GM03348 (cell line): Measurements from ENCODE around the gene GTPBP10.

Experiments
- DNase-seq: peaks from one replicate; pipeline ENCODE4 v3.0.0; 2012; ENCODE audit warnings: low spot score

GTPBP10 gene

GRCh38 chr7:90351987-90352386 lies 5.5 kb downstream of the GTPBP10 start:
- DNase-seq: no peak

DNA sequence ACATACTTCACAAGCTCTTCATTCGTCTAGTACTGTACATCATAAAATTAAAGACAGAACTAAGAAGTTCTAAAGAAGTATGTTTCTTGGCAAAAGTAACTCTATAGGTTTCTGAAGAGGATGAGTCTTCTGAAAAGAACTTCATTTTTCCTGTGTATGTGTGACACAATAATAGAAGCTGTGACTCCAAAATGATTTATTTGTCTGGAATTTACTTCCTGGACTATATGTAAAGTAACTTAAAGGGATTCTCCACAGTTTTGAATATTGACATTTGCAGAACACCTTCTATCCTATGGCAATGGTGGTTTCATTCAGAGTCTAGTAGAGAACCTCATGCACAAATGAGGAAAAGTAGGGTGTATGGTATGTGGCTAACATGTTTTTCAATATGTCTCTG lies 36.9 kb downstream of the GTPBP10 start:
- peak; percentile 16 for DNase-seq

- DNase-seq: peak; percentile 40
These were observed 37.3 kb downstream of the GTPBP10 start for GRCh38 chr7:90383861-90384260.

DNA sequence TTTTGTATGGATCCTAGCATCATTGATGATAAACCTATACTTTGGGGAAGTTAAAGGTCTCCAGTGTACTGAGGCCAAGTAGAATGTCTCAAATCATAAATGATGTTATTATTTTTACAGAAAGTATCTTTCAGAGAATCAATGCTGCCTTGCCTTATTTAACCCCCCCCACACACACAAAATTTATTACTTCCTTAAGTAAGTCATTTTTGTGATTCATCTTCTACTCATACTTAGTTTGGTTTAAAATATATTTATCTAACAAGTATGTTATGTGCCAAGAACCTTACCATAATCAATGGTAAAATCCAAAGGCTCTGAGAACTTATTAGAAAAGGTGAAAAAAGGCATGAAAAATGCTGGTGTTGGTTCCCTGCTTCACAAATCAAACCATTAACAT lies 37.9 kb downstream of the GTPBP10 start:
- DNase-seq: peak; percentile 14

DNA sequence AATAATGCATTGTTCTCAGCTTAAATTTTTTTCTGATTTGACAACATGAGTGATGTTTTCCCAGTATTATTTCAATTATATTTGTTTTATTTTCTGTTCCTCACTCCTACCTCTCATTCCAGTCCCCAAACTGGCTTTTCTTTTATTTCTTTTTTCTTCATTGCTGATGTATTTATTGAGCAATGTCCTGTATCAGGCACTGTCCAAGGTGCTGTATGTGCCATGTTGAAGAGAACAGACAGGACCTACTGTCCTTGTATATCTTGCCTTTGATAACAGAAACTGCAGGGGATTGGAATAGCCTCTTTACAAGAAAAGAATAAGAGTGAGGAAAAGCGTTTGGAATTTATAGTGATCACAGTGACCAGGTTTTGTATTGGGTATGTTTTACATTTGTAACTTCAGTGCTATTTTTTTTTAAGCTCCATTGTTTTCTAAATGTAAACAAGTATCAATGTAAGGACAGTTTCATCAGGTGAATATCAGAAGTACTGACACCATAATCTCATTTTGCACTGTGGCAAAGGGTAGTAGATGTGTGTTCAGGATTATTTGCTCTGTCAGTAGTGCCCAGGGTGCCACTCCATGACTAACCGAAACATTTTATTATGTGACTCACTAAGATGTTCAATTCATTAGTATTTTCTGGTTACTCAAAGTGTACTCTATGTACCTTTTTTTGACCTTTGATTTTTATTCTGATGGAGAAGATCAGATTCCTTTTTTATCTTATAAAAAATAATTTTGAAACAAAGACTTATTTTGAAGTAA lies 41.1 kb downstream of the GTPBP10 start:
- DNase-seq: no peak

GRCh38 chr7:90390926-90391325 lies 44.4 kb downstream of the GTPBP10 start:
- DNase-seq: no peak

GRCh38 chr7:90391488-90391887 lies 45.0 kb downstream of the GTPBP10 start:
- DNase-seq: no peak

GRCh38 chr7:90396420-90396819 lies 49.9 kb downstream of the GTPBP10 start:
- no peak for DNase-seq

DNA sequence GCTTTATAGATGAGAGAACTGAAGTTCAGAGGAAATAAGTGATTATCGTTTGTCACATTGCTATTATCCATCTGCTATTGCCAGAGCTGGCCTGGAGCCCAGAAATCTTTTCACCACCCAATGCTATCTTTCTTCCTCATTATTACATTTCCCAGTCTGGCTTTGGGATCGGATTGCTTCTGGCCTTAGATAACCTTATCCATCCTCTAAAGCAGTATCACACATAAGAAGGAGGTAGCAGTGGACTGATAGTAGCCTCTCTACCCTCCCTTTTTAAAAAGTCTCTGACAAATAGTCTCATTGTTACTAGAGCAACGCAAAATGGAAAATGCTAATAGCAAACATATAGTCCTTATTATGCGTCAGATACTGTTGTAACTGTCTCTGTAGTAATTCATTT lies 55.5 kb downstream of the GTPBP10 start:
- peak; percentile 9 for DNase-seq

- no peak for DNase-seq
These were observed 56.3 kb downstream of the GTPBP10 start for GRCh38 chr7:90402785-90403173.

DNA sequence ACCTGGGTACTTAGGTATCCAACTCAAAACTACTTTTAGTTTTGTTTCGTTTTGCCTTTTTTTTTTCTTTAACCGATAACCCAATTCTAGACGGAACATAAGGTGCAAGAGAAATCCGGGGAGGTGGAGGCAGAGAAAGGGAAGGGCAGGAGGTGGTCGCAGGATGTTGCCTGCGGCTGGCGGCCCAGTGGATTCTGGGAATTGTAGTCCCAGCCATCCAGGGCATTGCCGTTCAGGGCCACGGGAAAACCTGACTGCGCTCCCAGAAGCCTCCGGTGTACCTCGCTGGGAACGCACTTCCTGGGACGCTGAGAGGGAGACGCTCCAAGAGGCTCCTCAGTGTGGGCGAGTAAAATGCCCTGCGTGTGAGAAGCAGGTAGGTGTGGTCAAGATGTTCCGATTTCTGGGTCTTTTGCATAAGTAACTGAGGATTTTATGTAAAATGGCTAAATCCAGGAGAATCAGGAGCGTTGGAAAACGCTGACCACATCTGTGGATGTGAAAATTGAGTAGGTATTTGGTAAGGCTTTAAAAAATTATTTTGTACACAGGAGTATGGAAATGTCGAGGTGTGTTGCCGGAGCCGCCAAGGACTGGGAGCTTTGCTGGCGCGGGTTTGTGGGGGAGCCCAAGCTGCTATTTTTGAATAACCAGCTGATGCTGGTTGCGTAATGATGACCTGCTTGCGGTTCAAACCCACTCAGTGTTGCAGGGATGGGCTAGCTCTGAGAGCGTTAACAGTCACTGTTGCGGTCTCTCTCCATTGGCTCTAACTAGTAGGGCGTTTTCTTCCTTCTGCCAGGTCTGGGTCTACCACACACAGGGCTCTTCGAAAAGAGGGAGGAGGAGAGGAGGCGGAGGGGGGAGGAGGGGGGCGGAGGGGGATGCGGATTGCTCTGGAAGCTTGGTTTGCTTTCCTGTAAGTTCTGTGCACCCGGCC lies 56.9 kb downstream of the GTPBP10 start, which contains the start of gene CLDN12:
TSS of gene CLDN12 (plus strand) at position 288 of the 940 bp plus-strand sequence. CDS start 9,216 bp downstream, outside the sequence.
- peak; percentile 92 for DNase-seq

- DNase-seq: no peak
These were observed 58.3 kb downstream of the GTPBP10 start for GRCh38 chr7:90404777-90405176.

GRCh38 chr7:90407484-90407821 lies 60.9 kb downstream of the GTPBP10 start:
- no peak for DNase-seq

DNA sequence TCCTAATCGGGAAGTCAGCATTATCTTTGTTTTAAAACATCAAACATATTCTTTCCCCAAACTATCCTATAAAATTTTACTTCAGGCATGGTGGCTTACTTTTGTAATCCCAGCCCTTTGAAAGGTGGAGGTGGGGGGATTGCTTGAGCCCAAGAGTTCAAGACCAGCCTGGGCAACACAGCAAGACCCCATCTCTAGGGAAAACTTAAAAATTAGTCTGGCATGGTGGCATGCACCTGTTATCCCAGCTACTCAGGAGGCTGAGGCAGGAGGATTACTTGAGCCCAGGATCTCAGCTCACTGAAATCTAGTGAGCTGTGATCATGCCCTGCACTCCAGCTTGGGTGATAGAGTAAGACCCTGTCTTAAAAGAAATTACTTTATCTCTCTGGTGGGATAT lies 61.6 kb downstream of the GTPBP10 start:
- no peak for DNase-seq

DNA sequence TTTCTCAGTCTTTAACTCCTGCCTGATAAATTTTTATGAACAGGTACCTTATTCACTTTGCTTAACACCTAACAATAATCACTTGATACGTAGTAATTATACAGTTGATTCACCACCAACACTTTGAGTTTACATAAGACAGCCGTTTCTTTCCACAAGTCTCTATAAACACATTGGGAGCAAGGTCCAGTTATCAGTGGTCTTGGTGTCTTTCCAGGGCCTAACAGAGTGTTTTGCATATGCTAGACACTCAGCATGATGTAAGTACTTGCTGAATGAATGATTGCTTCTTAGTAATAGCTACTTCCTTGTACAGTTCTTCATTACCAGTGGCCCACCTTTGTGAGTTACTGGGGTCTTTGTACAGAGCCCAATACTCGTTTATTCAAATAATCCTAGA lies 63.2 kb downstream of the GTPBP10 start:
- DNase-seq: no peak

GRCh38 chr7:90411510-90411909 lies 65.0 kb downstream of the GTPBP10 start:
- no peak for DNase-seq

DNA sequence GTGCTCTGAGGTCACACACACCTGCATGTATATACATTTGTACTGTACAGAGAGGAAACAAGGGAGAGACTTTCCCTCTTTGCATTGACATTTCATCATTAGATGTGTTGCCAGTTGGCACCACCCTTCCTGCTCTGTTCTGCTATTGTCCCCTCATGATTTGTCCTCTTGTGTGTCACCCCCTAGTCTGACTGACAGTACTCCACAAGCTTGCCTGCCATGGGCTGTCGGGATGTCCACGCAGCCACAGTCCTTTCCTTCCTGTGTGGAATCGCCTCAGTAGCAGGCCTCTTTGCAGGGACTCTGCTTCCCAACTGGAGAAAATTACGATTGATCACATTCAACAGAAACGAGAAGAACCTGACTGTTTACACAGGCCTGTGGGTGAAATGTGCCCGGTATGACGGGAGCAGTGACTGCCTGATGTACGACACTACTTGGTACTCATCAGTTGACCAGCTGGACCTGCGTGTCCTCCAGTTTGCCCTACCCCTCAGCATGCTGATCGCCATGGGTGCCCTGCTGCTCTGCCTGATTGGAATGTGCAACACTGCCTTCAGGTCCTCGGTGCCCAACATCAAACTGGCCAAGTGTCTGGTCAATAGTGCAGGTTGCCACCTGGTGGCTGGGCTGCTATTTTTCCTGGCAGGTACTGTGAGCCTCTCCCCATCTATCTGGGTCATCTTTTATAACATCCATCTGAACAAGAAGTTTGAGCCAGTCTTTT lies 66.1 kb downstream of the GTPBP10 start:
- DNase-seq: no peak

DNA sequence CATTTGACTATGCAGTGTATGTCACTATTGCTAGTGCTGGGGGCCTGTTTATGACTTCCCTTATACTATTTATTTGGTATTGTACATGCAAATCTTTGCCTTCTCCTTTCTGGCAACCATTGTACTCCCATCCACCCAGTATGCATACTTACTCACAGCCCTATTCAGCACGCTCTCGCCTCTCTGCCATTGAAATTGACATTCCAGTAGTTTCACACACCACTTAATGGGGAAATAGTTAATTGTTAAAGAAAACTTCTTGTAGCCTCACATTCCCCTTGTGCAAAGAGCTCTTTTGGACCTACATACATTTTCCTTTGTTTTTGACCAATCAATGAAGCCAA lies 66.6 kb downstream of the GTPBP10 start:
- DNase-seq: no peak

DNA sequence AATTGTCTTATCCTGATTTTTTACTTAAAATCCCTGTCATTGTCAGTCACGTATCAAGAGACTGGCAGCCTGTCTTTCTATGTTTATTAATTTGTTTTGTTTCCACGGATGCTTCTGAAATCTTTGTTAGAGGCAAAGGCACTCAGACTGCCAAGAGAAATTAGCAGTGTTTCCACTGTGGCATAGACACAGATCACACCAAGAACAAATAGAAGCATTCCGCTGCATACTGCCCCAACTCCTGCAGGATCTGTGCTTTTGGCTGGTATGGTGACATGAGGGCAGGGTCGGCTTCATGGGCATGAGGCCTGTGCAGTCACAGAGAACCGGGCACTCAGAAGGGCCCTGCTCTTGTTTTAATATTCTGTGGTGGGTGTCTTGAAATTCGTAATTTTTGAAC lies 75.1 kb downstream of the GTPBP10 start:
- no peak for DNase-seq

- no peak for DNase-seq
These were observed 78.2 kb downstream of the GTPBP10 start for GRCh38 chr7:90424720-90425119.

DNA sequence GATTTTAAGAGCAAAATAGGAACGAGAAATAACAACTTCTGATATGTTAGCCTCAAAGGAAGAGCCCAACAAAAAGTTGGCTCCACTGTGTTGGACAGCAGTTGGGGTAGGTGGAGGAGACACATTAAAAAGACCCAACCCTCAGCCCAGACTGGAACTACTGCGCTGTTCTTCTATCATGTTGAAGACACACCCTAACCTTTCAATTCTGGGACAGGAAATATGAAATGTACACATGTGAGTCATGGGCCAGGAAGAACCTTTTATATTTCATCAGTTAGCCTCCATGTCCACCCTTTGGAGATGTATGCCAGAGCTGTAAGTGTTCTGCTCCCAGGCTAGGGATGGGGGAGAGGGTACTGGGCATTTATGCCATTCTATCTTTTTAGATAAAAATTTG lies 78.9 kb downstream of the GTPBP10 start:
- no peak for DNase-seq

DNA sequence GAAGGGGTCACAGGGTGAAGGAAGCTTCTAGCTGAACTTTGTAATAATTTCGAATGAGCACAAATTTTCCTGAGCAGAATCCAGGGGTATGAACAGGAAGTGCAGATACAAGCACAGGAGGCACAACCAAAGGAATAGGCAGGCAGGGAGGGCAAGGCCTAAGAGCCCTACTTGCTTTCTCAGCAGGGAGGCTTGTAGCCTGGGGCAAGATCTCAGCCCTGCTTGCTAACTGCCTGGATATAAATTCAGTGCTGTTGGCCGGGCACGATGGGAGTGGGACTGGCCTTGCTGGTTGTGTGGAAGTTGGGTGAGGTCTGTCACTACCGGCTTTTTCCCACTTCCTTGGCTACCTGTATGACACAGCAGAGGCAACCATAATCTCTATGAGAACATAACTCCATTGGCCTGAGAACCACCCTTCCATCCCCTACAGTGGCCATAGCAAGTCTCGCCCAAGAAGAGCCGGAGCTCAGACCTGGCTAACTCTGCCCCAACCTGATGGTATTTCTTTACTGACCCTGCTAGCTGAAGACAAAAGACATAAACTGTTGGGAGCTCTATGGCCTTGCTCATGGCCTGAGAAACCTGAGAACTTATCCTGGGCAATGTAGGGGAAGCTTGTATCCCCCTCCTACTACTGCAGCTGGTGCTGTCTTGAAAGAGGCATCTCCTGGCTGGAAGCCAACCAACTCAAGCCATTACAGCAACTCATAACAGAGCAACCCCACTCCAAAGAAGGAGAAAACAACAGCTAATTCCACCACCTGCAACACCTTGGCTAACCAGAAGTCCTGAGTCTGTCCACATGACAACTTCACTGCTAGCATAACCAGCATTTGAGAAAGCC lies 84.3 kb downstream of the GTPBP10 start:
- no peak for DNase-seq
